Cardiac fibroblast (primary cell): ENCODE results near the gene GALNT18.

Experiments
- DNase-seq, 2 donors: peaks; one replicate each; pipeline versions ENCODE4 v3.0.0 to v3.0.0-alpha.2; 2010; ENCODE audit warnings: low read depth in 2 of 2
- H3K4me3 ChIP-seq, 2 donors: replicated peaks in 1 of 2; 1 replicate in 1 of 2; 2 replicates in 1 of 2; pipeline ENCODE4 v1.5.1; 2011; ENCODE audit warnings: low read depth in 2 of 2, low read length in 2 of 2, mild to moderate bottlenecking in 2 of 2, moderate library complexity in 1 of 2
- CTCF ChIP-seq: IDR thresholded peaks from one replicate; pipeline ENCODE4 v1.5.1; 2011; ENCODE audit warnings: low read depth, mild to moderate bottlenecking, low read length, inconsistent platforms

GALNT18 gene

GRCh38 chr11:11502263-11502861 lies 119.4 kb downstream of the GALNT18 start:
- no peak for DNase-seq
- no peak overlapping the region for H3K4me3 ChIP-seq
- no peak for TF ChIP-seq CTCF

- H3K4me3 ChIP-seq, result no peak overlapping the region
- no peak for DNase-seq
- no peak for TF ChIP-seq CTCF
Measured at GRCh38 chr11:11501546-11502262, 120.1 kb downstream of the GALNT18 start.

- no peak for TF ChIP-seq CTCF
- no peak for DNase-seq
- H3K4me3 ChIP-seq, result no peak overlapping the region
Measured at GRCh38 chr11:11500744-11501487, 120.9 kb downstream of the GALNT18 start.

- TF ChIP-seq CTCF, result no peak
- no peak for DNase-seq
- no peak overlapping the region for H3K4me3 ChIP-seq
Measured at GRCh38 chr11:11499300-11499699, 122.5 kb downstream of the GALNT18 start.

- DNase-seq, result no peak
- no peak for TF ChIP-seq CTCF
- no peak overlapping the region for H3K4me3 ChIP-seq
Measured at GRCh38 chr11:11498195-11498594, 123.6 kb downstream of the GALNT18 start.

- no peak for TF ChIP-seq CTCF
- H3K4me3 ChIP-seq, result no peak overlapping the region
- no peak for DNase-seq
Measured at GRCh38 chr11:11496879-11497278, 124.9 kb downstream of the GALNT18 start.
